Transverse colon (tissue), 3 donors: Measurements from ENCODE around the gene COQ5.

ENCODE experiments used
- CTCF ChIP-seq, 5 experiments: fragments of 200-600 bp in 3 of 5; fragments of 450-650 bp in 2 of 5; sonication (generic) in 3 of 5; IDR thresholded peaks; 1 replicate in 2 of 5; 2 replicates in 3 of 5; pipeline ENCODE4 v1.5.1; 2016 to 2017; ENCODE audit warnings: antibody characterized with exemption in 5 of 5, inconsistent platforms in 3 of 5, mild to moderate bottlenecking in 2 of 5, moderate library complexity in 1 of 5
- EP300 ChIP-seq: sonication (generic); formaldehyde crosslinking; IDR thresholded peaks from one replicate; pipeline ENCODE4 v1.6.1; 2017; ENCODE audit warnings: antibody characterized with exemption, low read depth

DNA sequence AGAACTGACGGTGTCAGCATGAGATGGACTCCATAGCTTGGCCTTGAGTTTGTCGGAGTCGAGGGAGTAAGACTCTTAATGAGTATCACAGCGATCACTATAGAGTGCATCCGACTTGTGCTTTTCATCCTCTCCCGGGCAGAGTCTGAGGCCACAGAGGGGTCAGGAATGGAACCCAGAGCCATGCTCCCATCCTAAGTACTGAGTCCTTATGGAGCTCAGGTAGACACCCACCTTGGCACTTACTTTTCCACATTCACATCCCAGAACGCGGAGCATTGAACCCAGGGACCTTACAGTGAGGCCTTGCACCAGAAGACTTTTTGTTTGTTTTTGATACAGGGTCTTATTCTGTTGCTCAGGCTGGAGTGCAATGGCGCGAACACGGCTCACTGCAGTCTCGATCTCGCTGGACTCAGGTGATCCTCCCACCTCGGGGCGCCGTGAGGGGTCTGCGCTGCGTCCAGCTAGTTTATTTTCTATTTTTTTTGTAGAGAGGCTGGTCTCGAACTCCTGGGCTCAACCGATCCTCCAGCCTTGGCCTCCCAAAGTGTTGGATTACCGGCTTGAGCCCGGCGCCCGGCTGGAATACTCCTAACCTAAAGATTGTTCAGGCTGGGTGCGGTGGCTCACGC is 58.7 kb downstream of the COQ5 start:
- TF ChIP-seq CTCF (IDR thresholded peaks at IDR 0.05) (no peak), EP300 (no peak)
